Cardiac muscle cell (in vitro differentiated cells and primary cell): ENCODE measurements around the gene CD160. TPM values are rescaled to one million over a fixed set of nuclear protein-coding genes. Genes with fewer than 3 reads are reported as not detected.

Experiments used
- DNase-seq, 2 donors: peaks; one replicate each; pipeline versions ENCODE4 v3.0.0 to v3.0.0-alpha.2; 2010 to 2017; ENCODE audit warnings: low read depth in 1 of 2, low spot score in 1 of 2
- H3K27ac ChIP-seq: fragments of 200-600 bp; sonication (generic); 2 replicates; pipeline ENCODE4 v1.5.1; 2016
- H3K27me3 ChIP-seq: fragments of 200-600 bp; sonication (generic); 2 replicates; pipeline ENCODE4 v1.6.0; 2016; ENCODE audit warnings: control low read depth
- H3K36me3 ChIP-seq: fragments of 200-600 bp; sonication (generic); 2 replicates; pipeline ENCODE4 v1.5.1; 2016; ENCODE audit warnings: control low read depth
- H3K4me1 ChIP-seq: fragments of 200-600 bp; sonication (generic); 2 replicates; pipeline ENCODE4 v1.8.1; 2017; ENCODE audit warnings: low read depth, mild to moderate bottlenecking, mixed run types
- H3K4me3 ChIP-seq: fragments of 200-600 bp; sonication (generic); 2 replicates; pipeline ENCODE4 v1.5.1; 2016; ENCODE audit warnings: mild to moderate bottlenecking
- H3K9me3 ChIP-seq: fragments of 200-600 bp; sonication (generic); 2 replicates; pipeline ENCODE4 v1.5.1; 2017; ENCODE audit warnings: low read depth, mild to moderate bottlenecking, control low read depth
- CTCF ChIP-seq: IDR thresholded peaks from 2 replicates; pipeline ENCODE4 v1.5.1; 2012; ENCODE audit warnings: low read depth, mild to moderate bottlenecking, low read length
- polyA plus RNA-seq: library from polyadenylated mRNA; unstranded; fragments of >200 nt; fragmentation: Nextera tagmentation; extraction: Ambion mirVana; gene quantifications from 2 replicates; pipeline ENCODE4 v1.2.1, GENCODE V29; 2016
- total RNA-seq: library from RNA; depleted of rRNA; stranded (reverse); fragments of >200 nt; gene quantifications from 2 replicates; pipeline ENCODE4 v1.2.3, GENCODE V29; 2016

The CD160 gene
- total and polyA plus RNA-seq, 2 experiments from 2014 or later: 0.35 TPM; not detected in 1

- Histone ChIP-seq H3K27me3 (no peaks in the 10 kb centered on the region), H3K36me3 (peaks cover 25% of the 10 kb centered on the region), H3K27ac (no peak overlapping the region), H3K4me1 (no peaks in the 10 kb centered on the region), H3K9me3 (no peaks in the 10 kb centered on the region), H3K4me3 (no peak overlapping the region)
- DNase-seq: no peak
- TF ChIP-seq CTCF: no peak
These were observed 51.8 kb downstream of the CD160 start for GRCh38 chr1:145771056-145771455.

DNA sequence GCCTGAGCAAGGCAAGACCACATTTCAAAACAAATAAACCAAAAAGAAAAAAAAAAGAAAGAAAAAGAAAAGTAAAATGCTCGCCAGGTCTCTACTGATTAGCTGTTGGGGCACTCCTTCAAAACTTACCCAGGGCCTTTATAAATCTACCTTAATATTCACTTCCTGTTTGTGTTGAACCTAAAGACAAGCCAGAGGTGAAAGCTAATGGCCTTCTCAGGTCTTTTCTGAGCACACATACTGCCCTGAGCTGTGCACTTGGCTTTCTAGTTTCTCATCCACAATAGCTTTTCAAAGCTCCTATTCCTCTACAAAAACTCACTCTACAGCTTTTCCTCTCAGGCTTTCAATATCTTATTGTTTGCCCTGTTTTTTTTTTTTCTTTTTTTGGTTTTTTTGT, 54.1 kb downstream of the CD160 start:
- Histone ChIP-seq H3K4me1 (peaks cover 16% of the 10 kb centered on the region), H3K27ac (peak overlapping the region; percentile 62), H3K4me3 (no peak overlapping the region), H3K27me3 (no peaks in the 10 kb centered on the region), H3K9me3 (no peaks in the 10 kb centered on the region), H3K36me3 (peaks cover 25% of the 10 kb centered on the region)
- TF ChIP-seq CTCF: no peak
- no peak for DNase-seq

DNA sequence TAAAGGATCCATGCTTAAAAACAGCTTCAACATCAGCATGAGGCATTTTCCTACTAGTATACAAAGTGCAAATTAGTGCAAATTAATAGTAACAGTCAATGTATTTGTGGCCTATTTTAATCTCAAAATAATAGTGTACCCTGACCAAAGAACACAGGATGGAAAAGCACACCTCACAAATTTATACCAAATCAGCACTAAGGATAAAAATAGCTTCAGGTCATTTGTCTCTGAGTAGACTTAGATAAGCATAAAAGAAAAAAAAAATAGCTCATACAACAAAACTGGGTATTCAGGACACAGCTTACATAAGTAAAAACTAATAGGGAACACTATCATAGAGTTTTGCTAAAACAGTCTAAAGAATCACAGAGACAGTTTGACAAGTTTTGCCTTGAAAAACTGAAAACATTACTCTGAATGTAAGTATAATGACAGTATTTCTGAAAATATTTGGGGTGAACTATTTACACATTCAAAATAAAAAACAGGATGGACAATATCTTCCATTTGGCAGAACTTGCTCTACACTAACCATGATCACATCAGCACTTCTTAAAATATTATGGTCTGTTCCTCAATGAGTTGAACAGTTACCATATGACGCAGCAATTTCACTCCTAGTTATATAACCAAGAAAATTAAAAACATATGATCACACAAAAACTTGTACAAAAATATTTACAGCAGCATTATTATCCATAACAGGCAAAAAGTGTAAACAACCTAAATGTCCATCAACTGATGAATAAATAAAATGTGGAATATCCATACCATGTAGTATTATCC, 58.3 kb downstream of the CD160 start:
- no peak for TF ChIP-seq CTCF
- peaks cover 20% of the 10 kb centered on the region for H3K4me1 ChIP-seq

GRCh38 chr1:145778146-145778540, 58.8 kb downstream of the CD160 start:
- Histone ChIP-seq H3K4me1 (peaks cover 22% of the 10 kb centered on the region), H3K27me3 (no peaks in the 10 kb centered on the region), H3K4me3 (no peak overlapping the region), H3K36me3 (no peaks in the 10 kb centered on the region), H3K9me3 (no peaks in the 10 kb centered on the region), H3K27ac (peak overlapping the region; percentile 20)
- no peak for TF ChIP-seq CTCF
- DNase-seq: no peak

More for the DNA sequence above, 58.3 kb downstream of the CD160 start:
- DNase-seq: peak in 1 of 2 donors; percentile 18
- H3K4me3 ChIP-seq: no peak overlapping the region
- H3K27ac ChIP-seq: peak overlapping the region; percentile 20
- H3K36me3 ChIP-seq: peaks cover 2% of the 10 kb centered on the region
- no peaks in the 10 kb centered on the region for H3K27me3 ChIP-seq
- no peaks in the 10 kb centered on the region for H3K9me3 ChIP-seq

DNA sequence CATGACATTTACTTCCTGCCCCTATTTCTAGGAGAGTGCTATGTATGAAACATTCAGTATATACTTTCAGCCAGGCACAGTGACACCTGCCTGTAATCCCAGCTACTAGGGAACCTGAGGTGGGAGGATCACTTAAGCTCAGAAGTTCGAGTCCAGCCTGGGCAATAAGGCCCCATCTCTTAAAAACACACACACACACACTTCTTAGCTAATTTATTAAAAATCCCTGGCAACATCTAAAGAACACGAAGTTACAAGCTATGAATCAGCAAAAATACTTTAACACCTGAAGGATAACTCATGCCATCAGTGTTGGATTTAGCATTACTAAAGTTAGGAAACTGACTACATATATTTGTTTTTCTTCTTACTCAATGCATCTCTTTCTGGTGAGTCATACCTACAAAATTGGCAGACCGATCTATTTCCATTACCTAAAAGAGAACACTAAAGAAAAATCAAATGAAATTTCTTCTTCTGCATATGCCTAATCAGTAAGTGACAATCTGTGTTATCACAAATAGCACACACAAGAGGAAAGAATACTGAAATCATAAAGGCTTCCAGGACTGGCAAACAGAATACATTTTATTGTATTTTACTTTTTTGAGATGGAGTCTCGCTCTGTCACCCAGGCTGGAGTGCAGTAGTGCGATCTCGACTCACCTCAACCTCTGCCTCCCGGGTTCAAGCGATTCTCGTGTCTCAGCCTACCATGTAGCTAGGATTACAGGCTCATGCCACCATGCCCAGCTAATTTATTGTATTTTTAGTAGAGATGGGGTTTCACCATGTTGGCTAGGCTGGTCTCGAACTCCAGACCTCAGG, 63.2 kb downstream of the CD160 start:
- Histone ChIP-seq H3K4me3 (no peak overlapping the region), H3K27me3 (no peaks in the 10 kb centered on the region), H3K27ac (peak overlapping the region; percentile 90), H3K36me3 (no peaks in the 10 kb centered on the region), H3K9me3 (no peaks in the 10 kb centered on the region), H3K4me1 (peaks cover 35% of the 10 kb centered on the region)
- peak in 1 of 2 donors; percentile 82 for DNase-seq
- TF ChIP-seq CTCF: no peak
